Stimulated activated CD4-positive, alpha-beta T cell treated with anti-CD3 and anti-CD28 coated beads, Interleukin-2, amount 100 ng/mL, for 4 hours (primary cell): ENCODE data around the gene DDX17.

ENCODE experiments used
- DNase-seq: peaks from one replicate; pipeline ENCODE4 v3.0.0-alpha.2; 2020; ENCODE audit warnings: low read depth

DDX17 gene

DNA sequence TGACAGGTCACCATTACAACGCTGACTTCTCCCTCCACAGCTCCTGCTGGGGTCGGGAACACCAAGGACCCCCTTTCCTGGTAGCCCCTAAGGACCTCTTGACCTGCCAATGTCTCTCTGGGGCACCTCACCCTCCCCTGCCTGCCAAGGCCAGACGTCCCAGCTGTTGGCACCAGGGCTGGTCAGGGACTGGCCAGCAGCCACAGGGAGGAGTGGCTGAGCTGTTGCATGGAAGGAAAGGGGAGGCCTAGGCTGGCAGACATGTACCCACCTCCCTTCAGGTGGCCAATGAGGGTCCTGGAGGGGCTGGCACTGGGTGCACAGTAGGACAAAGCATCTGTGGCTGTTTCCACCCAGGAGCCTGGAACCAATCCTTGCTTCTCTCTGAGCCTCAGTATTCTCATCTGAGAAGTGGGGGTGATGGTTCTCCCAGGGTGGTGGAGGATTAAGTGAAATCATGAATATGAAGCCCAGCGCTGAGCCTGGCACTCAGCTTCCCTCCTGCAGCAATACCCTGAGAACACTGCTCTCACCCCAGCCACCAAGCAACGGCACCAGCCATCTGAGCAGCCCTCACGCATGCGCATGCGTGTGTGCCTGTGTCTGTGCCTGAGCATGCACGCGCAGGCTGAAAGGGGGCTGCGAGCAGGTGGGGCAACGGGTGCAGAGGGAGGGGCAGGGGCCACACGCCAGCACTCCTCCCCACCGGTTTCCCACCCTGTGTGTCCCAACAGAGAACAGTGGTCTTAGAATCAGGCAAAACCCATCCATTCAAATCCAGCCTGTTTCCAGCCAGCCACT lies 57.0 kb downstream of the DDX17 start:
- DNase-seq: no peak

DNA sequence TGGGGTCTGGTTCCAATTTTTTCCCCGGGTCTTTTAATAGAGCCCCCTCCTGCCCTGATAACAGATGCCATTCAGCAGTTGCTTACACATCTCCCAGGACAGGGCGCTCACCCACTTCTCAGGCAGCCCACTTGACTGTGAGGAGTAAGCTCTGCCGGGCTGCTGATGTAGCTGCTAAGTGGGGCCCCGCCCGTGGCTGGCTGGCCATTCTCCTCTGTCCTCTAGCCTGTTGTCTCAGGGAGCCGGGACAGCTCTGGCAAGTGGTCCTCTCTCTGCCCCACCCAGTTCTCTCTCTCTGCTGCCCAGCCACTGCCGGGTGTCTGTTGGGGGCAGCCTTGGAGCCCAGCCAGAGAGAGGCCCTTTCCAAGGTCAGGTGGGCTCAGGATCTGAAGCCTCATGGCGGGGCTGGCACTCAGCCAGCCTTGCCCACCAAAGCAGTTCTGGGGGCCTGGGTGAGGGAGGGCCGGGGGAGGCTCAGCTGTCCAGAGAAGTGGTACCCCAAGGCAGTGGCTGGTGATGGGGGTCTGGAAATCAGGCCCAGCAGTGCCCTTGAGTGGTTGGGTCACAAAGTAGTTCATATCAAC lies 60.0 kb downstream of the DDX17 start:
- no peak for DNase-seq

DNA sequence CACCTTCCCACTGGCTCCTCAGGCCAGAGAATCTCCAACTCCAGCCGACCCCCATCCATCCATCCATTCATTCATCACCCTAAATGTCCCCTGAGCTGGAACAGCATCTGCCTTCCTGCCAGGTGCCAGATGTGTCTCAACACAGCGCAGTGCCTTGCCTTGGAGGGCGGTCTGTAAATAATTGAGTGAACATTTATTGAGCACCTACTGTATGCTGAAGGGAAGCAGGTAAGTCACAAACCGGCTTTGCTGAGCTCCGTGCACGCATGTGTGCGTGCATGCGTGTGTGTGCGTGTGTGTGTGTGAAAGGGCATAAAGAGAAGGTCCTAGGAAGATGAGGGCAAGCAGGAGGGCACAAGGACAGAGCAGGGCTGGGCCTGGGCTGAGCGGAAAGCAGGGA lies 61.3 kb downstream of the DDX17 start:
- no peak for DNase-seq

DNA sequence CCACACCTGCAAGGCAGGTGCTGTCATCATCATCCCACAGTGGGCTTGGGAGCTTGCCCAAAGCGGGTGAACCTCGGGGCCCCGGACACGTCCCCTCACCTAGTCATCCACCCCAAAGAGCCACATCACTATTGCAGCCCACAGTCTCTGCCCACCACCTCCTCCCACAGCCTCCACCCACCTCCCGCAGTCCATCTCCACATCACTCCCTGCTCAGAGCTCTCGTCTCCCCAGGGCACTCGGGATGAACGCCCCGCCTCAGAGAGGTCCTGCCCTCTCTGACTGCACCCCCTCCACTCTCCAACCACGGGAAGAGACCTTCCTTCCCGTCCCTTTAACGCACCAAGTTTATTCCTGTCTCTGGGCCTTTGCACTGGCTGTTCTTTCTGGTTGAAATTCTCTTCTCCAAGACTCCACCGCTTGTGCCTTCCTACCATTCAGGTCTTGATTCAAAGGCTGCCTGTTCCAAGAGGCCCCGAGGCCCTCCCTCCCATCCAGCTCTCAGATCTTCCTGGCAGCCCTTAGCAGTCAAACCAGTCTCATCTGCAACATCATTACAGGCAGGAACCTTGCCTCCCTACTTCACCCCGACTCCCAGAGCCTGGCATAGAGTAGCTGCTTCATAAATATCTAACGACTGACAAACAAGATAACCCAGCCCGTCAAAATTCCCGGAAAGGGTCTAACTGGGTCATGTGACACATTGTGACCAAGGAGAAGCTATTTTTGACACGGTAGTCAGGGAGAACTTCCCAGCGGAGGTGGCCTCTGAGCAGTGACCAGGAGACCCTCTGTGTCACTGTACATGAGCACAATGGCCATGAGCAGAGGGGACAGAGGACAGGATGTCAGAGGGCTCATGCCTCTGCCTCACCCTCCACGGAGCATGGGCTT lies 62.2 kb downstream of the DDX17 start:
- DNase-seq: no peak

GRCh38 chr22:38442967-38443627 lies 63.0 kb downstream of the DDX17 start:
- no peak for DNase-seq

DNA sequence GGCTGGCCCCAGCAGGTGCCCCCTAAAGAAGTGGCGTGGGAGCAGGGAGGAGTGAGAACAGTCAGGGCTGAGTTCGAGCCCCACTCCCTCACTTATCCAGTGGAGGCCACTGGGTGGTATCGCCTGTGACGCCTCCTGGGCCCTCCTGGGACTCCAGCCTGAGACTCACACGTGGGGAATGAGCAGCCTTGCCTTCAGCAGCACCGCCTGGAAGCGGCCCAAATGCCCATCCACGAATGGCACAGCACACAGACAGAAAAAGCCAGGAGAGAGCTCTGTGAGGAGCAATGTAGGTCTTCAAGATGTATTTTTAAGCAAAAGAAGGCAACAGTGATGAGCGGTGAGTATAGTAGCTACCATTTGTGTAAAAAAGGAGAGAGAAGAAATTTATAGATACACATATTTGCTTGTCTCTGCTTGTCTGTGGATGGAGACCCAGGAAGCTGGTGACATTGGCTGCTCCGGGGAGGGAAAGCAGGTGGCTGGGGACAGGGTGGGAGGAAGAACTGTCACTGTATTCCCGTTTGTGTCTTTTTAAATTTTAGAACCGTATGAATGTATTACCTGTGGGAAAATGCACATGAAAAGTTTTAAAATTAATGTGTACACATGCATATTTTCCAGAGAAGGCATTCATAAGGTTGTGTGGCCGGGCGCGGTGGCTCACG lies 64.4 kb downstream of the DDX17 start:
- DNase-seq: no peak

DNA sequence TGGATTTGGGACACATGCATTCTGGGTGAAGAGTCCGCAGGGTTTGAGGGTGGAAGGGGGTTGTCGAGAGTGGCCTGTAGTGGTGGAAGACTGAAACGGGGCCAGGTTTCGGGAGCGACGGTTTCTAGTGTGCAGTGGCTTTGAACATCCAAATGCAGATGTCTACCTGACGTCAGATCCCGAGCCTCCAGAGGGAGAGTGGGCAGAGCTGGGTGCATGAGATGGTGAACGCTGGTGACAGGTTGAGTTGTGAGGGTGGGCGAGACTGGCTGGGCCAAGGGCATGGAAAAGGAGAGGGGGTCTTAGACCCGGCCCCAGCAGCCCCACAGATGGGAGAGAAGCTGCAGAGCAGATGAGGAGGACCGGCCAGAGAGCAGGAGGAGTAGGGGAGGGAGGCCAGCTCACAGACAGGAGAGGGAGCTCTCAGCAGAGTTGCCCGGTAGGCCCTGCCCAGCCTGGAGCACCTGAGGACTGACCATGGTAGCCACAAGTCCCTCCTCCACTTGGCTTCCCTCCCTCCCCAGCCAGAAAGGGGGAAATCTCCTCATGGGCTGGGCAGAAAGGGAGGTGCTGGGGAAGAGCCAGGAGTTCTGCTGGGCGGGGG lies 65.3 kb downstream of the DDX17 start:
- no peak for DNase-seq

DNA sequence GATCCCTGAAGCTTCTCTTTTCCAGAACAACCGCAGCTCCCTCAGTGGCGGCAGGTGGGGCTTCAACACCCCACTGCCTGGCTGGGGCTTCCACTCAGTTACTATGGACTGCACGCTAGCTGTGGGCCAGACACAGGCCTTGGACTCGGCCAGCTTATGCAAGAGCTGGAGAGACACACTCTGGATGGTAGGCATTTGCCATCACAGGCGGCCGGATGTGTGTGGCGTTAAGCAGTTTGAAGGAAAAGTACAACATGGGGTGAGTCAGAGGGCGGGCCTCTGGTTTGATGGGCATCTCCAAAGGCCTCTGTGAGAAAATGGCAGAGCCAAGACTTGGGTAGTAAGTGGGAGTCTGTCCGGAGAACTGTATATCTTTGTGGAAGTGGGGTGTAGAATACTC lies 68.7 kb downstream of the DDX17 start:
- no peak for DNase-seq

DNA sequence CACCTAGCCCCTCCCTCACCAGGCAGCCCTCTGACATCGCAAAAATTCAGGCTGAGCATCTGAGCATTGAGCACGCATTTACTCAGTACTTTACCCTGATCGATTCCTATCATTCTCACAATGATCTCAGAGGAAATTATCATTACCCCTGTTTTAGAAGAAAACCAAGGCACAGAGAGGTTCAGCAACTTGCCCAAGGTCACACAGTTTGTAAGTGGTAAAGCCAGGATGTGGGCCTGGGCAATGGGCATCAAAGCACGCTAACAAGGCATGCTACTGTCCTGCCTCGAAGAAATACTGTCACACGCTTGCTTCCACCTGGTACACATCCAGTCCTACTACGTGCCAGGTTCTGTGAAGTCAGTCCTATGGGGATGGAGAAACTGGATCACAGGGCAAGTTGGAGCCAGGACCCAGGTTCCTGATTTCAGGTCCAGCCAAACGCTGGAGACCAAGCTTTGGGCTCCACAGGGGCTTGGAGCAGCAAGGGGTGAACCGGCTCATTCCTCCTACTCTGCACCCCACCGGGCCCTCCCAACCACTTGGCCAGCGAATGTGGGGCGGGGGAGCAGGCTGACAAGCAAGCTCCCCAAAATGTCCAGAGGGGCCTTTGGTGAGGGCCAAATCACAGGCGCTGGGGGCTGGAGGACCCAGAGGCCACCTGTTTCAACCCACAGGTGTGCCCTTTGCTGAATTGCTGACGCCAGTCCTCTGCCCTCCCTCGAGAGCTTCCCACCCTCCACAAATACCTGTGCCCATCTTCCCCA lies 69.3 kb downstream of the DDX17 start:
- DNase-seq: no peak

- no peak for DNase-seq
Measured at GRCh38 chr22:38435965-38436364, 70.1 kb downstream of the DDX17 start.

DNA sequence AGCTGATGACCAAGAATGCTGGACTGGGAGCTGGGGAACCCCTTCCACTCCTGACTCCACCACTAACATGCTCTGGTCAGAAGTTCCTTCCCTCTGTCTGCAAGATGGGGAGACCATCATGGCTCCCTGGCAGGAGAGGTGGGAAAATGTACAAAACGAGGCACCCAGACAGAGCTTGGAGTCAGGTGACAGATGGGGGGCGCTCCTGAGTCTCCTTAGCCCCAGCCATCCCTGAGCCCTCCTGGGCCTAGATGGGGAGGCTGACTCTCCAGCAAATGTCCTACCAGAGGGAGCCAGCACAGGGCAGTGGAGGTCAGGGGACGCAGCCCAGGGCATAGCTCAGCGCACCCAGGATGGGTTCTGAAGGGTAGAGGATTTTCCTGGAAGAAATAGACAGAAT lies 71.1 kb downstream of the DDX17 start:
- DNase-seq: no peak

DNA sequence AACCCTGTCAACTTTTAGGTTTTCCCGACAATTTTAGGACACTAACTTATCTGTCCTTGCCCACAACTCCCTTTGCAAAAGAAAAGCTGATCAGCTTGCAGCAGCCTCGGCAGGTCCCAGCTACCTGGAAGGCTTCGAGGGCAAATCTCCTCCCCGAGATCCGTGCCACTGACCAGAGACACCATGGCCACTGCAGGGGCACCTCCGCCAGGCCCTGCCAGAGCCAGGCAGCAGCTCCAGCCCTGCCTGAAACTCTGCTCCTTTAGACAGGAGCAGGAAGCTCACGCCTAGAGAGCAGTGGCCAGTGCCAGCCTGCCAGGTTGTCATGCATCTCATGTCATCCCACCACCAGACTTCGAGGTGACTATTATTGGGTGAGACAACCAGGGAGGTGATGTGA lies 72.2 kb downstream of the DDX17 start:
- no peak for DNase-seq
